ENCODE results near the gene TMEM91. TPM values are rescaled to one million over a fixed set of nuclear protein-coding genes. Genes with fewer than 3 reads are reported as not detected.
"Not testable (repeated sequence)": the region's sequence is repeated elsewhere in the genome, so short reads cannot be mapped to it uniquely, and the experiment has no call there.

Gene TMEM91
- total RNA-seq, 1 experiment from 2014 or later, result 5.3 TPM

GRCh38 chr19:41369769-41370168, 6.6 kb upstream of the TMEM91 start:
- TF ChIP-seq NFATC4 (CRISPR knock-in tag; IDR thresholded peaks at IDR 0.05), result no peak
- Mint-ChIP-seq H3K36me3 (no peaks in the 10 kb centered on the region), H3K27me3 (ENCODE audit: low read depth) (no peaks in the 10 kb centered on the region), H3K27ac (no peak overlapping the region), H3K4me1 (no peaks in the 10 kb centered on the region), H3K9me3 (no peaks in the 10 kb centered on the region), H3K4me3 (no peak overlapping the region)
- CTCF ChIA-PET, result interaction anchor here (0.6 to 1.3 kb wide), 3 partner anchors 58 to 277 kb away, joined by 3 to 5 read pairs (median 4); no protein-coding TSS in a partner anchor
- POLR2A ChIA-PET, result no interaction called here
- DNase-seq (ENCODE audit: low spot score), result no peak
- no peak for ATAC-seq

- DNase-seq (ENCODE audit: low spot score); ATAC-seq; H3K9me3 Mint-ChIP-seq; H3K4me3 Mint-ChIP-seq; H3K36me3 Mint-ChIP-seq; H3K27me3 Mint-ChIP-seq (ENCODE audit: low read depth); POLR2A ChIA-PET; H3K4me1 Mint-ChIP-seq: not testable (repeated sequence)
- peak overlapping the region; percentile 29; the same call in 1 of the 2 replicates for H3K27ac Mint-ChIP-seq
- CTCF ChIA-PET, result interaction anchor here (0.6 to 0.7 kb wide), 2 partner anchors 49 to 77 kb away, joined by 3 to 4 read pairs; no protein-coding TSS in a partner anchor
Observed at GRCh38 chr19:41371119-41371518, 5.2 kb upstream of the TMEM91 start.

DNA sequence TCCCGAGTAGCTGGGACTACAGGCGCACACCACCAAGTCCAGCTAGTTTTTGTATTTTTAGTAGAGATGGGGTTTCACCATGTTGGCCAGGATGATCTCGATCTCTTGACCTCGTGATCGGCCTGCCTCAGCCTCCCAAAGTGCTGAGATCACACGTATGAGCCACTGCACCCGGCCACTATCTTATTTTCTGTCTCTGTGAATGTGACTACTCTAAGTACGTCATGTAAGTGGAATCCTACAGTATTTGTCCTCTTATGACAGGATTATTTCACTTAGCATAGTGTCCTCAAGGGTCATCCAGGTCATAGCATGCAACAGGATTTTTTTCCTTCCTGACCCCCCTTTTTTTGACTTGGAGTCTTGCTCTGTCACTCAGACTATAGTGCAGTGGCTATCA, 4.8 kb upstream of the TMEM91 start:
- Mint-ChIP-seq H3K4me3 (no peak overlapping the region), H3K27me3 (ENCODE audit: low read depth) (peaks cover 3% of the 10 kb centered on the region; the same call in 1 of the 2 replicates), H3K9me3 (no peaks in the 10 kb centered on the region), H3K4me1 (peaks cover 4% of the 10 kb centered on the region), H3K36me3 (no peaks in the 10 kb centered on the region), H3K27ac (peak overlapping the region; percentile 29; the same call in 1 of the 2 replicates)
- POLR2A ChIA-PET, result no interaction called here
- TF ChIP-seq, protein P1, sequence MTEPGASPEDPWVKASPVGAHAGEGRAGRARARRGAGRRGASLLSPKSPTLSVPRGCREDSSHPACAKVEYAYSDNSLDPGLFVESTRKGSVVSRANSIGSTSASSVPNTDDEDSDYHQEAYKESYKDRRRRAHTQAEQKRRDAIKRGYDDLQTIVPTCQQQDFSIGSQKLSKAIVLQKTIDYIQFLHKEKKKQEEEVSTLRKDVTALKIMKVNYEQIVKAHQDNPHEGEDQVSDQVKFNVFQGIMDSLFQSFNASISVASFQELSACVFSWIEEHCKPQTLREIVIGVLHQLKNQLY (CRISPR knock-in tag; IDR thresholded peaks at IDR 0.05), result no peak
- TF ChIP-seq USF1 (CRISPR knock-in tag; IDR thresholded peaks at IDR 0.05) (no peak), GABPB1 (CRISPR knock-in tag; IDR thresholded peaks at IDR 0.05) (no peak), NR1H2 (CRISPR knock-in tag; IDR thresholded peaks at IDR 0.05) (no peak), ZNF121 (CRISPR knock-in tag; IDR thresholded peaks at IDR 0.05) (no peak), ZNF232 (CRISPR knock-in tag; IDR thresholded peaks at IDR 0.05) (no peak), ZNF671 (CRISPR knock-in tag; IDR thresholded peaks at IDR 0.05) (no peak), CBFB (CRISPR knock-in tag; IDR thresholded peaks at IDR 0.05; ENCODE audit: low read depth) (no peak)
- TF ChIP-seq, protein P2, sequence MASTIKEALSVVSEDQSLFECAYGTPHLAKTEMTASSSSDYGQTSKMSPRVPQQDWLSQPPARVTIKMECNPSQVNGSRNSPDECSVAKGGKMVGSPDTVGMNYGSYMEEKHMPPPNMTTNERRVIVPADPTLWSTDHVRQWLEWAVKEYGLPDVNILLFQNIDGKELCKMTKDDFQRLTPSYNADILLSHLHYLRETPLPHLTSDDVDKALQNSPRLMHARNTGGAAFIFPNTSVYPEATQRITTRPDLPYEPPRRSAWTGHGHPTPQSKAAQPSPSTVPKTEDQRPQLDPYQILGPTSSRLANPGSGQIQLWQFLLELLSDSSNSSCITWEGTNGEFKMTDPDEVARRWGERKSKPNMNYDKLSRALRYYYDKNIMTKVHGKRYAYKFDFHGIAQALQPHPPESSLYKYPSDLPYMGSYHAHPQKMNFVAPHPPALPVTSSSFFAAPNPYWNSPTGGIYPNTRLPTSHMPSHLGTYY (CRISPR knock-in tag; IDR thresholded peaks at IDR 0.05), result no peak
- ATAC-seq, result no peak
- DNase-seq (ENCODE audit: low spot score), result no peak
- CTCF ChIA-PET, result interaction anchor here (0.6 kb wide), 1 partner anchor 76 kb away, joined by 3 read pairs; no protein-coding TSS in a partner anchor

DNA sequence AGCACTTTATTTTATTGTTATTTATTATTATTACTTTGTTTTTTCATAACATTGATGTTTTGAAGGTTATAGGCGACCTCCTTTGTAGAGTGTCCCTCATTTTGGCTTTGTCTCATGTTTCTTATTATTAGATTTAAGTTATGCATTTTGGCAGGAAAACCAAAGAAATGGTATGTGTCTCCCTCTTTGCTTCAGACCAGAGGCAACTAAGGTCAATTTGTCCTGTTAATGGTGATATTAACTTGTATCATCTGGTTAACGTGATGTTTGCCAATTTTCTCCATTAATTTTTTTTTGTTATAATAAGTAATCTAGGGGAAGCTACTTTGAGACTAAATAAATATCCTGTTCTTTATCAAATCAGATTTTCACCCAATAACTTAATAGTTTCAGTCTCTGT, 3.8 kb upstream of the TMEM91 start:
- H3K9me3 Mint-ChIP-seq, result no peaks in the 10 kb centered on the region
- ChIA-PET CTCF (interaction anchor here (0.8 to 1.0 kb wide), 2 partner anchors 19 to 31 kb away, joined by 3 to 4 read pairs; no protein-coding TSS in a partner anchor), POLR2A (interaction anchor here (0.6 kb wide), 1 partner anchor 46 kb away, joined by 3 read pairs; no protein-coding TSS in a partner anchor)
- DNase-seq (ENCODE audit: low spot score) (no peak), ATAC-seq (no peak)
- peak overlapping the region; percentile 93; the same call in 1 of the 2 replicates for H3K27ac Mint-ChIP-seq
- H3K4me1 Mint-ChIP-seq, result peaks cover 10% of the 10 kb centered on the region
- no peak overlapping the region for H3K4me3 Mint-ChIP-seq
- H3K27me3 Mint-ChIP-seq (ENCODE audit: low read depth), result peaks cover 13% of the 10 kb centered on the region
- H3K36me3 Mint-ChIP-seq, result no peaks in the 10 kb centered on the region
- TF ChIP-seq ESRRA (CRISPR knock-in tag; IDR thresholded peaks at IDR 0.05; ENCODE audit: borderline replicate concordance) (no peak), ZNF416 (CRISPR knock-in tag; IDR thresholded peaks at IDR 0.05) (no peak), RELA (CRISPR knock-in tag; IDR thresholded peaks at IDR 0.05; ENCODE audit: borderline replicate concordance) (no peak), ZNF219 (CRISPR knock-in tag; IDR thresholded peaks at IDR 0.05; ENCODE audit: borderline replicate concordance) (no peak), ZNF263 (CRISPR knock-in tag; IDR thresholded peaks at IDR 0.05; ENCODE audit: low read depth) (no peak), MYBL2 (CRISPR knock-in tag; IDR thresholded peaks at IDR 0.05) (no peak), ZNF317 (CRISPR knock-in tag; IDR thresholded peaks at IDR 0.05; ENCODE audit: borderline replicate concordance, low read depth) (no peak), MXD4 (CRISPR knock-in tag; IDR thresholded peaks at IDR 0.05; ENCODE audit: borderline replicate concordance) (no peak), JAZF1 (CRISPR knock-in tag; IDR thresholded peaks at IDR 0.05) (no peak)
- TF ChIP-seq, protein P3, sequence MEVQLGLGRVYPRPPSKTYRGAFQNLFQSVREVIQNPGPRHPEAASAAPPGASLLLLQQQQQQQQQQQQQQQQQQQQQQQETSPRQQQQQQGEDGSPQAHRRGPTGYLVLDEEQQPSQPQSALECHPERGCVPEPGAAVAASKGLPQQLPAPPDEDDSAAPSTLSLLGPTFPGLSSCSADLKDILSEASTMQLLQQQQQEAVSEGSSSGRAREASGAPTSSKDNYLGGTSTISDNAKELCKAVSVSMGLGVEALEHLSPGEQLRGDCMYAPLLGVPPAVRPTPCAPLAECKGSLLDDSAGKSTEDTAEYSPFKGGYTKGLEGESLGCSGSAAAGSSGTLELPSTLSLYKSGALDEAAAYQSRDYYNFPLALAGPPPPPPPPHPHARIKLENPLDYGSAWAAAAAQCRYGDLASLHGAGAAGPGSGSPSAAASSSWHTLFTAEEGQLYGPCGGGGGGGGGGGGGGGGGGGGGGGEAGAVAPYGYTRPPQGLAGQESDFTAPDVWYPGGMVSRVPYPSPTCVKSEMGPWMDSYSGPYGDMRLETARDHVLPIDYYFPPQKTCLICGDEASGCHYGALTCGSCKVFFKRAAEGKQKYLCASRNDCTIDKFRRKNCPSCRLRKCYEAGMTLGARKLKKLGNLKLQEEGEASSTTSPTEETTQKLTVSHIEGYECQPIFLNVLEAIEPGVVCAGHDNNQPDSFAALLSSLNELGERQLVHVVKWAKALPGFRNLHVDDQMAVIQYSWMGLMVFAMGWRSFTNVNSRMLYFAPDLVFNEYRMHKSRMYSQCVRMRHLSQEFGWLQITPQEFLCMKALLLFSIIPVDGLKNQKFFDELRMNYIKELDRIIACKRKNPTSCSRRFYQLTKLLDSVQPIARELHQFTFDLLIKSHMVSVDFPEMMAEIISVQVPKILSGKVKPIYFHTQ (CRISPR knock-in tag; IDR thresholded peaks at IDR 0.05), result no peak
- TF ChIP-seq, protein P4, sequence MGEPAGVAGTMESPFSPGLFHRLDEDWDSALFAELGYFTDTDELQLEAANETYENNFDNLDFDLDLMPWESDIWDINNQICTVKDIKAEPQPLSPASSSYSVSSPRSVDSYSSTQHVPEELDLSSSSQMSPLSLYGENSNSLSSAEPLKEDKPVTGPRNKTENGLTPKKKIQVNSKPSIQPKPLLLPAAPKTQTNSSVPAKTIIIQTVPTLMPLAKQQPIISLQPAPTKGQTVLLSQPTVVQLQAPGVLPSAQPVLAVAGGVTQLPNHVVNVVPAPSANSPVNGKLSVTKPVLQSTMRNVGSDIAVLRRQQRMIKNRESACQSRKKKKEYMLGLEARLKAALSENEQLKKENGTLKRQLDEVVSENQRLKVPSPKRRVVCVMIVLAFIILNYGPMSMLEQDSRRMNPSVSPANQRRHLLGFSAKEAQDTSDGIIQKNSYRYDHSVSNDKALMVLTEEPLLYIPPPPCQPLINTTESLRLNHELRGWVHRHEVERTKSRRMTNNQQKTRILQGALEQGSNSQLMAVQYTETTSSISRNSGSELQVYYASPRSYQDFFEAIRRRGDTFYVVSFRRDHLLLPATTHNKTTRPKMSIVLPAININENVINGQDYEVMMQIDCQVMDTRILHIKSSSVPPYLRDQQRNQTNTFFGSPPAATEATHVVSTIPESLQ (CRISPR knock-in tag; IDR thresholded peaks at IDR 0.05), result no peak
- TF ChIP-seq, protein P5, sequence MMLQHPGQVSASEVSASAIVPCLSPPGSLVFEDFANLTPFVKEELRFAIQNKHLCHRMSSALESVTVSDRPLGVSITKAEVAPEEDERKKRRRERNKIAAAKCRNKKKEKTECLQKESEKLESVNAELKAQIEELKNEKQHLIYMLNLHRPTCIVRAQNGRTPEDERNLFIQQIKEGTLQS (CRISPR knock-in tag; conservative IDR thresholded peaks at IDR 0.05), result no peak

Measured in WTC11 (cell line).